Mammary epithelial cell (primary cell): ENCODE results near the gene PPID.

Experiments used
- CTCF ChIP-seq, 2 donors: IDR thresholded peaks in 1 of 2; conservative IDR thresholded peaks in 1 of 2; 2 replicates each; pipeline ENCODE4 v1.5.1; 2011 to 2012; ENCODE audit warnings: inconsistent platforms in 2 of 2, low read length in 2 of 2, mild to moderate bottlenecking in 2 of 2, control low read depth in 1 of 2, low read depth in 1 of 2; ENCODE audit not compliant: insufficient read depth in 1 of 2; ENCODE audit errors: extremely low read depth in 1 of 2
- EZH2 ChIP-seq: IDR thresholded peaks from 2 replicates; pipeline ENCODE4 v1.6.1; 2012; ENCODE audit warnings: low read length, inconsistent platforms, borderline replicate concordance

GRCh38 chr4:158671665-158671914, 51.6 kb downstream of the PPID start, which contains the start of gene C4orf46:
- TF ChIP-seq CTCF (conservative IDR thresholded peaks at IDR 0.05 in 1 of 2, IDR thresholded peaks at IDR 0.05 in 1 of 2; ENCODE audit: extremely low read depth in 1 of 2, insufficient read depth in 1 of 2, low read depth in 1 of 2, low read length in 2 of 2) = no peak
- no peak for TF ChIP-seq EZH2
